GM10266 (cell line): Measurements from ENCODE around the gene SRPRA.
"Not testable (repeated sequence)": the region's sequence is repeated elsewhere in the genome, so short reads cannot be mapped to it uniquely, and the experiment has no call there.

ENCODE experiments used
- DNase-seq: peaks from one replicate; pipeline ENCODE4 v3.0.0; 2012; ENCODE audit errors: extremely low spot score
- CTCF ChIP-seq: IDR thresholded peaks from 2 replicates; pipeline ENCODE4 v1.5.1; 2012; ENCODE audit warnings: mild to moderate bottlenecking, low read depth; ENCODE audit not compliant: control insufficient read depth, insufficient read depth; ENCODE audit errors: missing control alignments

SRPRA gene

DNA sequence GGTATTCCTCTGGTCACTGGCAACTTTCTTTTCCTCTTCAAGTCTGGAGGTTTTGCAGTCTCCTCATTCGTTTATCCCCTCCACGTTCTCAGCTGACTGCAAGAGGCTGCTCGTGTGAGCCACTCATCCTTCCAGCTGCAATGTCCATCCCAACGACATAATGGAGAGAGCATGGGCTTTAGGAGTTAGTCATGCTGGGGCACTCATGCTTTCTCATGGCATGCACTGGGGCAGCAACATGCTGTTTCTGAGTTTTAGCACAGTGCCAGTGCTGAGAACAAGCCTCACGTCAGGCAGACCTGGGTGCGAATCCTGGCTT is 42.3 kb upstream of the SRPRA start:
- no peak for DNase-seq
- TF ChIP-seq CTCF = no peak

DNA sequence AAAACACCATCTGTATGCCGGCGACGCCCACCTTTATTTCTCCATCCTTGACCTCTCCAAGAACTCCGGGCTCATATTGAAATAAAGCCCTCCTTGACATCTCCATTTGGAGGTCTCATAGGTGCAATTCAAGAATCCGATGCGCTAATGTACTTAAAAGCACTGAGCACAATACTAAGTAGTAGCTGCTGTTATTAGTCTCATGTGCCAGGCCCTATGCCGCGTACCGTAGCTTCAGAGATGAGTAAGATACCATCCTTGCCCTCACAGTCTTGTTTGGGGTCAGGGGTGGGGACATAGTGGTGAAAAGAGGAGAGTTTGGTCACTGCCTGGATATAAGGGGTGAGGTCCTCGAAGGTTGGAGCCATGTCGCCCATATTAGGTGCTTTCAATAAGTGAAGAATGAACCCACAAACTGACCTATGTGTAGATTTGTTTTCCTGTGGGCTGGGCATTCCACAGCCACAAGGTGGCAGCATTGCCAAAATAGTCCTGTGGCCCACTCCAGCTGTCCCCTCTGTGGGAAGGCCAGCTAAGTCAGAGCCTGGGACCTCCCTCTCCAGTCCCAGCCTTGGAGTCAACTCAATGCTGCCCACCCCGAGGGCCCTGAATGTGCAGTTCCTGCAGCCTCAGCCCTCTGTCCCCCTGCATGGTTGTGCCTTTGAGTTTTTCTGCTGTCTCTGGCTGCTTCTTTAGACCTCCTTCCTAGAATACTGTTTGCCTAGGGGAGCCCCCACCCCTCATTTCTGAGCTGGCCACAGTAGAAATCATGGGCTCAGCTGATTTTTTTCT is 41.7 kb upstream of the SRPRA start:
- peak; percentile 57 for DNase-seq

DNA sequence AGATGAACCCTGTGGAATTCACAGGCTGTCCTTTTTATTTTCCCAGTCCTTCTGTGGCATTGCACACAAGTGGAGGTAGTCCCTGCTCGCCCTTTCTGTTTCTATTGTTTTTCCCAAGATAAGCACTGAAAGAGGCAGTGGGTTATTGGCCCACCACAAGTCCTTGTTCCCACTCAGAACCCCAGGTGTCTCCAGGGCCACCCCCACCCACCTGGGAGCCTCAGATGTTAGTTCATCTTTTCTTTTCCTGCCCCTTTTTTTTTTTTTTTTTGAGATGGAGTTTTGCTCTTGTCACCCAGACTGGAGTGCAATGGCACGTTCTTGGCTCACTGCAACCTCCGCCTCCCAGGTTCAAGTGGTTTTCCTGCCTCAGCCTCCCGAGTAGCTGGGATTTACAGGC is 40.1 kb upstream of the SRPRA start:
- not testable (repeated sequence) for DNase-seq

More for the DNA sequence above, 41.7 kb upstream of the SRPRA start:
- TF ChIP-seq CTCF = peak; percentile 94

DNA sequence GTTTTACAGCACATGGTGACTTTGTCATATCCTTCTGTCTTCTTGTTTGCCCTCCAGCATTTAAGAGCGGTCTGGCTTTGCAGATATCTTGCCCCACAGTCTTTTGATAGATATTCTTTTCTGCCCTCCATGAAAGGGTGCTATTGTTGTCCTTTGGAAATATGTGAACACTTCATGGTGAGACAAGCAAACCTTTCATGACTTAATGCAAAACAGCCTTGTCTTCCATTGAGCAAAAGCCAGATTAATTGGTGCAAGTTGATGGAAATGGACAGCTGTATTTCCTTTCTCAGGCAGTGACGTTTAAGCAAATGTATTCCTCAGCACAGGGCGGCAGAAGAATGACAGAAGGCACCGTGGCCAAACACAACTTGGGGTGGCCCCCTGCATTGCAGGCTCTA is 39.6 kb upstream of the SRPRA start:
- TF ChIP-seq CTCF = no peak
- DNase-seq = no peak

GRCh38 chr11:126307706-126308105 is 39.0 kb upstream of the SRPRA start:
- peak; percentile 37 for TF ChIP-seq CTCF
- DNase-seq = no peak

GRCh38 chr11:126305699-126306098 is 37.0 kb upstream of the SRPRA start:
- TF ChIP-seq CTCF = no peak
- DNase-seq = peak; percentile 59

- peak; percentile 65 for DNase-seq
- no peak for TF ChIP-seq CTCF
Observed at GRCh38 chr11:126304457-126305075, 35.9 kb upstream of the SRPRA start.
